ENCODE data around the gene STIP1.
A peak's percentile ranks its signal among the peaks of the same experiment; 100 is the strongest.
"Not testable (repeated sequence)": the region's sequence is repeated elsewhere in the genome, so short reads cannot be mapped to it uniquely, and the experiment has no call there.

STIP1 gene

DNA sequence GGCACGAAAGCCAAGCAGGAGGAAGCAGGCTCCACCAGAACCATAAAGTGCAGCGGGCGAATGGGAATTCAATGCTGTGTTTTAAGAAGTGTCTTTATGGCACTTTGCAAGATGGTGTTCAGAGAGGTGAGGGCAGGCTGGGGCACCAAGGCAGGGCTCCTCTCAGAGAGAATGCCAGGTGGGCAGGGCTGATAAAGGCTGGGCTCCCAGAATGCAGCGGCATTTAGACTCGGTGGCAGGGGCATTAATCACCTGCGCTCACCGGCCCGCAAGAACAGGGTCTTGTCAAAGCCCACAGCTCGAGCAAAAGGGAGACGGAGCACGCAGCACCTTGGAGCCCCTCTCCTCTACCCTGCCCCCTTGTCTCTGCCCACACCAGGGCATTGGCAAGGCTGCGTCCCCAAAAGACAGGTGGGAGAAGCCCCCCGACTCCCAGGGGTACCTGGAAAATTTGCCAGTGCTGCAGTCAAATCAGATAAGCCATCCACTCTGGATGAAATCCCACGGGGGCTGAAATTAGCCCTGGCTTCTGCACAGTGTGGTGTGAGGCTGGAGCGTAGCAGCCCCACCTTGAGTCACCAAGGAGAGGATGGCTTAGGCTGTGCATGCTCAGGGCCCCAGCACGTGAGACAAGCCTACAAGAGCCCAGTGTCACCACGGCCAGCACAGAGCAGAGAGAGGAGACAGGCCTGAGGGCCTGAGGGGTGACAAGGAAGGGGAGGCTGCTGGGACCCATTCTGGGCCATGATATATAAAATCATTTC is 28.2 kb upstream of the STIP1 start:
- no peak for DNase-seq (ENCODE audit: low read depth)

DNA sequence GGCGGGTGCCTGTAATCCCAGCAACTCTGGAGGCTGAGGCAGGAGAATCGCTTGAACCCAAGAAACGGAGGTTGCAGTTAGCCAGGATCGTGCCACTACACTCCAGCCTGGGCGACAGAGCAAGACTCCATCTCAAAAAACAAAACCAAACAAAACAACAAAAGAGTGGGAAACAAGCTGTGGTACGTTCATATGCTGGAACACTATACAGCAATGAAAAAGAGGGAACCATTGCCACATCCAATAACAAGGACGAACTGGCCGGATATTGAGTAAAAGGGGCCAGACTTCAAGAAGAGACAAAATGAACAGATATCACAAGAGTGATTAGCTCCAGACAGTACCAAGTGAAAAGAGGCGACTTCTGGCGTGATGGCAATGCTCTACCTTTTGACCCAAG is 24.9 kb upstream of the STIP1 start:
- no peak for DNase-seq (ENCODE audit: low read depth)

DNA sequence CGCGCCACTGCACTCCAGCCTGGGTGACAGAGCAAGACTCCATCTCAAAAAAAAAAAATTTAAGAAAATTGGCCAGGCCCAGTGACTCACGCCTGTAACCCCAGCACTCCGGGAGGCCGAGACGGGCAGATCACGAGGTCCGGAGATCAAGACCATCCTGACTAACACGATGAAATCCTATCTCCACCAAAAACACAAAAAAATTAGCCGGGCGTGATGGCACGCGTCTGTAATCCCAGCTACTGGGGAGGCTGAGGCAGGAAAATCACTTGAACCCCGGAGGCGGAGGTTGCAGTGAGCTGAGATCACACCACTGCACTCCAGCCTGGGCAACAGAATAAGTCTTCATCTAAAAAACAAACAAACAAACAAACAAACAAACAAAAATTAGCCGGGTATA is 23.2 kb upstream of the STIP1 start:
- not testable (repeated sequence) for DNase-seq (ENCODE audit: low read depth)

DNA sequence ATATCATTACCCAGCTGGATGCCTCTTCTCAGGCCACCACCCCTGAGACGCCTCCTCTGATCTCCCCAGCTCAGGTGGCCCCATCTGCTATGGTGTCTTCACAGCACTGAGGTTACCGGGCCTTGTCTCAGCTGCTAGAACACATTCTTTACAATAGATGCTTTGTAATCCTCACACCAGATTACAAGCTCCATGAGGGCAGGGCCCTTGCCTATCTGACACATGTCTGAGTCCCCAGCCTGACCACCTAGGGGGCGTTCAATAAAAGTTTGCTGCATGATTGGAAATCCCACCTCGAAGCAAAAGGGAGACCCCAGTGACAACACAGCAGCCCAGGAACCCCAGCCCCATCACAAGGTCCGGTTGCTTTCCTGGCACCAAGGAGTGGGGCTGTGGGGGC is 22.0 kb upstream of the STIP1 start:
- no peak for DNase-seq (ENCODE audit: low read depth)

GRCh38 chr11:64164392-64165312 is 21.3 kb upstream of the STIP1 start:
- no peak for DNase-seq (ENCODE audit: low read depth)

GRCh38 chr11:64165481-64165841 is 20.5 kb upstream of the STIP1 start:
- no peak for DNase-seq (ENCODE audit: low read depth)

DNA sequence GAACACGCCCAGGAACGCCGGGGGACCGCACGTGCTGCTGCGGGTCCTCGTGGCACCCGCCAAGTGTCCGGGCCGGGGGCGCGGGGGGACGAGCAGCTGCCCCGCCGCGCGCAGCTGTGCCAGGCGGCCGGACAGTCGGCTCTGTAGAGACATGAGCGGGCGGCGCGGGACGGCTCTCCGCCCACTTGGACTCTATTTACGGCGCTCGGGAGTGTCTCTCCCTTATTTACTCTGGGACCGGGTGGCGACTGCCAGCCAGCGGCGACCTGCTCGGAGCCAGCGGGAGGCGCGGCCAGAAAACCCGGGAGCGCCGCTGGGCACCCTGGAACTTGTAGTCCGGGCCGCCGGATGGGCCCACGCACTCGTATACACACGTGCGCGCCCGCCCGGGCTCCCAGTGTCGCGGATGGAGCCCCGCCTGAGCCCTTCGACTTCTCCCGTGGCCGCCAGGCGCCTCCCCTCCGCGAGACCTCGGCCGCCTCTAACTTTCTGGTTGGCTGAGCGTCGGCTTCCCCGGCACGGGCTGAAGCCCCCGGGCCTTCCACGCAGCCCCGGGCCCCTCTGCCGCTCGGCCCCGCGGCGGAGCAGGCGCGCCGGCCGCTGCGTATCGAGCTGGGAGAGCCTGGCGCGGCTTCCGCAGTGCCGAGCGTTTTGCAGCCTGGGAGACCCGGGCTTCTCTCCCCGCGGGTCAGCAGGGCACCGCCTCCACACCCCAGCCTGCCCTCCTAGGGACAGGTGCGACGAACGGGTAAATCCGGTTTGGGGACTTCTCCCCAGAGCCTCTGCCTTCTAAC is 19.9 kb upstream of the STIP1 start, which contains the start of gene MACROD1:
TSS of gene MACROD1 (minus strand) at position 272 of the 794 bp plus-strand sequence. CDS start at position 153, 119 bp downstream.
- DNase-seq (ENCODE audit: low read depth): peak; percentile 60

DNA sequence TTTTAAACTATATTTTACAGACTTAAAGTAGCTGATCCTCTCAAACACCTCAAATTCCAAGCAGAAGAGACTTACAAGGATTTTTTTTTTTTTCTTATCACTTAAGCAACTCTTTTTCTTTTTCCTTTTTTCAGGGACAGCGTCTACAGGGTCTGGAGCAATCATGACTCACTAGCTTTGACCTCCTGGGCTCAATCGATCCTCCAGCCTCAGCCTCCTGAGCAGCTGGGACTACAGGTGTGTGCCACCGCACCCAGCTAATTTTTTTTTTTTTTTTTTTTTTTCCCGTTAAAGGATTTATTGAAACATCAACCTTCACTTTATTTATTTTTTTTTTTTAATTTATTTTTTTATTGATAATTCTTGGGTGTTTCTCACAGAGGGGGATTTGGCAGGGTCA is 15.6 kb upstream of the STIP1 start:
- no peak for DNase-seq (ENCODE audit: low read depth)

GRCh38 chr11:64173616-64174355 is 12.2 kb upstream of the STIP1 start:
- DNase-seq (ENCODE audit: low read depth): no peak

DNA sequence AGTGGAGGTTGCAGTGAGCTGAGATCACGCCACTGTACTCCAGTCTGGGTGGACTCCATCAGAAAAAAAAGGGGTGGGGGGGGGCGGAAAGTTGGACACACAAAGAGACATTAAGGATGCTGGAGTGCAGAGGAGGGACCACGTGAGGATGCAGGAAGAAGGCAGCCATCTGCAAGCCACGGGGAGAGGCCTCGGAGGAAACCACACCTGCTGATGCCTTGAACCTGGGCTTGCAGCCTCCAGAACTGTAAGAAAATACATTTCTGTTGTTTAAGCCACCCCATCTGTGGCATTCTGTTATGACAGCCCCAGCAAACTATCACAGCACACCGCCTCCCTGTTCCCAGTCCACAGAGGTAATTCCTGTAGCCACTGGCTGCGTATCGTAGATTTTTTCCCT is 9.2 kb upstream of the STIP1 start:
- no peak for DNase-seq (ENCODE audit: low read depth)

DNA sequence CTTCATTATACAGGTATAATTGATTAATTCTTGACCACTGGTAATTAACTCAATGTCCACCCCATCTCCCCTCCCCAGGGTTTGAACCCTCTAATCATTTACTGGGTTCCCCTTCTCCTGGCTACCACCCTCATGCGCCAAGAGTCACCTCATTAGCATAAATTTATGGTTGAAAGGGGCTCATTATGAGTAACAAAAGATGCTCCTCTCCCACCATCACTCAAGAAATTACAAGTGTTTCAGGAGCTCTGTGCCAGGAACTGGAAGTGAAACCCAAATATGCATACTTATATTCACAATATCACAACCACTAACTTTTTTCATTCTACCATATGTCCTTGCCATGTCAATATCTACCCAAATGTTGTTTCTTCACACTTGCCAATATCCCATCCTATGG is 7.8 kb upstream of the STIP1 start:
- DNase-seq (ENCODE audit: low read depth): no peak

DNA sequence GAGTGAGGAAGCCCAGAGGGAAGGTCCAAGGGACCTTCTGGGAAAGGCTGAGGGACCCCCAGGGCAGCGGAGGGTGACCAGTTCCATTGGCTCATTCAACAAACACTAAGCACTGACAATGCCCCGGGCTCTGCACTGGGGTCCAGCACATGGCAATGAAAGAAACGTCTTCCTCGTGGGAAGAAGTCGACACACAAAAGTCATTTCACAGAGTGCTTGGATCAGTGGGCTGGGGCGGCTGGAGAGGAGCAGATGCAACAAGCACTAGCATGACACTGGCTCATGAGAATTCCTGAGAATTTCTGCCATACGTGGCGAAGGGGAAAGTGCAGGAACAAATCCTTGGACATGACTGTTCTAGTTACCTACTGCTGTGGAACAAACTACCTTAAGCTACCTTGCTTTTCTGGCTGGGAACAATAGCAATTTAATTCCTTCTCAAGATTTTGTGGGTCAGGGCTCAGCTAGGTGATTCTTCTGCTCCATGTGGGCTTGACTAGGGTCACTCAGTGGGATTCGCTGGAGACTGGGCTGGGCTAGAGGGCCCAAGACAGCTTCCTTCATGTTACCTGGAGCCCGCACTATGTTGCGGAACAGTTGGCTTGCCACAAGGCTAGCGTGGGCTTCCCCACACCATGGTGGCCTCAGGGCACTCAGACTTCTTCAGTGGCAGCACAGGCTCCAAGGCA is 6.9 kb upstream of the STIP1 start:
- no peak for DNase-seq (ENCODE audit: low read depth)

- no peak for DNase-seq (ENCODE audit: low read depth)
These were observed 5.1 kb upstream of the STIP1 start for GRCh38 chr11:64180891-64181290.

- peak; percentile 90 for DNase-seq (ENCODE audit: low read depth)
These were observed 4.2 kb upstream of the STIP1 start for GRCh38 chr11:64181506-64182411.

DNA sequence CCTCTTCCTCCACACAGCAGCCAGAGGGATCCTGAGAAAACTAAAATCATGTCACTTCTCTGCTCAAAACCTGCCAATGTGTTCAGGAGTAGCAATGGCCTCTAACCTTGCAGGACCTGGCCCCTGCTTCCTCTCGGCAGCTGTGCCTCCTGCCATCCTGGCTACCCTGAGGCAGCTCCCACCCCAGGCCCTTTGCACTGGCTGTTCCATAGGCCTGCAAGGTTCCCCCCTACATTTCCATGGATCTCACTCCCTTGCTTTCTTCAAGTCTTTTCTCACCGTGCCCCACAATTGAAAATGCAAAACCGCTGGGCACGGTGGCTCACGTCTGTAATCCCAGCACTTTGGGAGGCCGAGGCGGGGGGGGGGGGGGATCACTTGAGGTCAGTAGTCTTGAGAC is 2.1 kb upstream of the STIP1 start:
- DNase-seq (ENCODE audit: low read depth): no peak

GRCh38 chr11:64185175-64185692 is 737 bp upstream of the STIP1 start:
- peak; percentile 78 for DNase-seq (ENCODE audit: low read depth)

- no peak for DNase-seq (ENCODE audit: low read depth)
These were observed 658 bp downstream of the STIP1 start for GRCh38 chr11:64186492-64187165.

GRCh38 chr11:64192434-64192833 is 6.5 kb downstream of the STIP1 start:
- DNase-seq (ENCODE audit: low read depth): no peak

- DNase-seq (ENCODE audit: low read depth): no peak
These were observed 10.7 kb downstream of the STIP1 start for GRCh38 chr11:64196626-64197025.

All from stromal cell of bone marrow (primary cell).